Left lung (tissue), 10 donors: ENCODE measurements around the gene PPP2R2C. TPM values are rescaled to one million over a fixed set of nuclear protein-coding genes. Genes with fewer than 3 reads are reported as not detected.

ENCODE experiments used
- ATAC-seq: fragments of 200-7000 bp; cut with Tn5 transposase; one replicate; pipeline ENCODE4 v1.9.1; 2020; ENCODE audit warnings: moderate library complexity
- DNase-seq, 4 donors: peaks; one replicate each; pipeline ENCODE4 v3.0.0-alpha.2; 2013 to 2020
- H3K27ac ChIP-seq, 2 donors: fragments of 200-600 bp; sonication (generic) in 1 of 2; one replicate each; pipeline versions ENCODE4 v1.5.0 to v1.8.0; 2020 to 2021
- H3K27me3 ChIP-seq, 2 donors: fragments of 200-600 bp; sonication (generic) in 1 of 2; one replicate each; pipeline versions ENCODE4 v1.5.0 to v1.8.0; 2020 to 2021
- H3K36me3 ChIP-seq, 2 donors: fragments of 200-600 bp; sonication (generic) in 1 of 2; one replicate each; pipeline versions ENCODE4 v1.5.0 to v1.8.0; 2020 to 2021
- H3K4me1 ChIP-seq, 2 donors: fragments of 200-600 bp; one replicate each; pipeline ENCODE4 v1.8.0; 2021
- H3K4me3 ChIP-seq, 2 donors: fragments of 200-600 bp; sonication (generic) in 1 of 2; one replicate each; pipeline versions ENCODE4 v1.5.0 to v1.8.0; 2020 to 2021; ENCODE audit warnings: mild to moderate bottlenecking in 1 of 2
- H3K9me3 ChIP-seq, 2 donors: fragments of 200-600 bp; sonication (generic) in 1 of 2; one replicate each; pipeline versions ENCODE4 v1.5.0 to v1.8.0; 2020 to 2021
- intact Hi-C, 2 donors: fragments of 100-400 bp; cut with DNase I; formaldehyde crosslinking; loops; one replicate each; pipeline versions ENCODE4 v1.11.2 to v1.14.2; 2022
- polyA plus RNA-seq, 6 donors: library from polyadenylated mRNA; unstranded; fragments of 120-200 nt; gene quantifications; one replicate each; pipeline ENCODE4 v1.2.1, GENCODE V29; 2013; ENCODE audit not compliant: insufficient read length in 6 of 6
- total RNA-seq, 2 donors: library from RNA; stranded (reverse); fragmentation: NEBNext Ultra II Directional; extraction: Animal tissue kit (Norgen Biotek cat#: 25700); gene quantifications; one replicate each; pipeline ENCODE4 v1.2.1, GENCODE V29; 2021
- TF ChIP-seq, protein P1 (sequence below), 2 donors: fragments of 200-600 bp; sonication (generic) in 1 of 2; IDR thresholded peaks; one replicate each; pipeline versions ENCODE4 v1.5.0 to v1.8.0; 2021; ENCODE audit warnings: antibody characterized with exemption in 2 of 2
- donor health status: DM: no; HTN: yes; CAD: no.
- donor health status: DM: no; HTN: no; CAD: no.

PPP2R2C gene
- total and polyA plus RNA-seq, 8 donors, result 0.29 to 0.50 (median 0.43) TPM; not detected in 1

DNA sequence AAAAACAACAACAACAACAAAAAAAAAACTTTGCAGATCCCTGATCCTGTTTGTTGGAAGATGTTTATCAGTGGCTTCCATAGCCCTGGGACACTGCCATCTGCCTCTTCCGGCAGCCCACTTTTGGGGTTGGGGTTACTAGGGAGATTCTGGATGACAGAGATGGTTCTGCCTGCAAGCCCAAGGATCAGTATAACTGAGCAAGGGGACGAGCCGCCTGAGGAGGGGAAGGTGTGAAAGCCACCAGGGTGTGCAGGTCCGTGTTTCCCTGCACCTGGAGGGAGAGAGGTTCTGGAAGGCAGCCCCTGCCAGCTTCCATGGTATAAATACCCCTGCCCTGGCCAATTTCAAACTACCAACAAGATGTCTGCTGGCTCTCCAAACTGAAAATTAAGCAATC, 41.5 kb downstream of the PPP2R2C start:
- H3K9me3 ChIP-seq, result peaks cover 0 to 16% of the 10 kb centered on the region in 2 donors
- ATAC-seq, result no peak
- no peaks in the 10 kb centered on the region for H3K36me3 ChIP-seq
- DNase-seq, result peak in 1 of 4 donors; percentile 37
- no peak overlapping the region for H3K27ac ChIP-seq
- TF ChIP-seq, protein P1, sequence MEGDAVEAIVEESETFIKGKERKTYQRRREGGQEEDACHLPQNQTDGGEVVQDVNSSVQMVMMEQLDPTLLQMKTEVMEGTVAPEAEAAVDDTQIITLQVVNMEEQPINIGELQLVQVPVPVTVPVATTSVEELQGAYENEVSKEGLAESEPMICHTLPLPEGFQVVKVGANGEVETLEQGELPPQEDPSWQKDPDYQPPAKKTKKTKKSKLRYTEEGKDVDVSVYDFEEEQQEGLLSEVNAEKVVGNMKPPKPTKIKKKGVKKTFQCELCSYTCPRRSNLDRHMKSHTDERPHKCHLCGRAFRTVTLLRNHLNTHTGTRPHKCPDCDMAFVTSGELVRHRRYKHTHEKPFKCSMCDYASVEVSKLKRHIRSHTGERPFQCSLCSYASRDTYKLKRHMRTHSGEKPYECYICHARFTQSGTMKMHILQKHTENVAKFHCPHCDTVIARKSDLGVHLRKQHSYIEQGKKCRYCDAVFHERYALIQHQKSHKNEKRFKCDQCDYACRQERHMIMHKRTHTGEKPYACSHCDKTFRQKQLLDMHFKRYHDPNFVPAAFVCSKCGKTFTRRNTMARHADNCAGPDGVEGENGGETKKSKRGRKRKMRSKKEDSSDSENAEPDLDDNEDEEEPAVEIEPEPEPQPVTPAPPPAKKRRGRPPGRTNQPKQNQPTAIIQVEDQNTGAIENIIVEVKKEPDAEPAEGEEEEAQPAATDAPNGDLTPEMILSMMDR (IDR thresholded peaks at IDR 0.05), result no peak
- H3K4me1 ChIP-seq, result no peaks in the 10 kb centered on the region
- peaks cover 0 to 11% of the 10 kb centered on the region in 2 donors for H3K27me3 ChIP-seq
- H3K4me3 ChIP-seq, result no peak overlapping the region
- intact Hi-C loops, result no loop called here

- ATAC-seq (no peak), DNase-seq (peak in 1 of 4 donors; percentile 20)
- intact Hi-C loops, result no loop called here
- H3K27ac ChIP-seq, result no peak overlapping the region
- H3K4me3 ChIP-seq, result no peak overlapping the region
- no peaks in the 10 kb centered on the region for H3K4me1 ChIP-seq
- no peaks in the 10 kb centered on the region for H3K9me3 ChIP-seq
- H3K27me3 ChIP-seq, result peaks cover 0 to 26% of the 10 kb centered on the region in 2 donors
- TF ChIP-seq, protein P1 (IDR thresholded peaks at IDR 0.05), result no peak
- no peaks in the 10 kb centered on the region for H3K36me3 ChIP-seq
Observed at GRCh38 chr4:6427439-6428090, 44.8 kb downstream of the PPP2R2C start.

DNA sequence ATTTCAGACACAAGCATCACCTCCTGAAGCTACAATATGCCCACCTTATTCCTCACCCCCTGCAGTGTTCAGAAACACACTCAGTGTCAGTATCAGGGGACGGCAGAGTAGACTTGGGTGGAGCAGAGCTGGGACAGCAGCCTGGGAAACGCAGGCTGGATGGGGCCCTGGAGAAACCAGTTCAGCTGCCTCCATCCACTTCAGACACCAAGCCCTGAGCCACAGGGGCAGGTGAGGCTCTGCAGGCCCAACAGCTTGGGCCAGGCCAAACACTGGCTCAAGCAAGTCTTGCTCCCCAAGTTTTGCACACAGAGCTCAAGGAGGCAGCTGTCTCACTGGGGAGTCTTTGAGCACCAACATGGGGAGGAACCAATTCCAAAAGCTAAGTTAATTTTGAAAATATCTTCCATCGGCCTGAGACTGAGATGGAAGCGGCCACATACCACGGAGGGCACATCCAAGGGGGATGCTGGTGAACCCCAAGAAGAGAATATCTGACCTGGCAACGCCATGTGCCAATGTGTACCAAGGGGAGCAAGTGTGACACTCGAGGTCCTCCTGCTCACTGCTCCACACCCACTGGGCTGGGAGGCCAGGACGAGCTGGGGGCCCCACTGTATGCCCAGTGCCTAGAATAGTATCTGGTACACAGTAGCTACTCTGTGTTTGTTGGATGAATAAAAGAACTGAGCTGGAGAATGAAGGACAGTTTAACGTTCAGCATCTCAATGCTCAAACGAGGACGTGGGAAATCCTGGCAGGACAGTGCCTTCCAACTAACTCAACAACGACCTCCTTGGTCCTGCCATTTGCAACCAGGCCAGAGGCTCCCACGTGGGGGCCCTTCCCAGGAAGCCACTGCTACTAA, 45.6 kb downstream of the PPP2R2C start:
- no peaks in the 10 kb centered on the region for H3K9me3 ChIP-seq
- intact Hi-C loops, result no loop called here
- TF ChIP-seq, protein P1 (IDR thresholded peaks at IDR 0.05), result no peak
- peaks cover 0 to 26% of the 10 kb centered on the region in 2 donors for H3K27me3 ChIP-seq
- no peak overlapping the region for H3K4me3 ChIP-seq
- DNase-seq (peak in 2 of 4 donors; percentile 10 to 37), ATAC-seq (no peak)
- no peak overlapping the region for H3K27ac ChIP-seq
- no peaks in the 10 kb centered on the region for H3K4me1 ChIP-seq
- no peaks in the 10 kb centered on the region for H3K36me3 ChIP-seq

GRCh38 chr4:6425911-6426310, 46.5 kb downstream of the PPP2R2C start:
- no peaks in the 10 kb centered on the region for H3K4me1 ChIP-seq
- intact Hi-C loops, result no loop called here
- no peak overlapping the region for H3K27ac ChIP-seq
- ATAC-seq, result no peak
- TF ChIP-seq, protein P1 (IDR thresholded peaks at IDR 0.05), result no peak
- no peak overlapping the region for H3K4me3 ChIP-seq
- H3K36me3 ChIP-seq, result no peaks in the 10 kb centered on the region
- no peaks in the 10 kb centered on the region for H3K9me3 ChIP-seq
- peak in 1 of 4 donors; percentile 57 for DNase-seq
- H3K27me3 ChIP-seq, result peaks cover 0 to 26% of the 10 kb centered on the region in 2 donors

DNA sequence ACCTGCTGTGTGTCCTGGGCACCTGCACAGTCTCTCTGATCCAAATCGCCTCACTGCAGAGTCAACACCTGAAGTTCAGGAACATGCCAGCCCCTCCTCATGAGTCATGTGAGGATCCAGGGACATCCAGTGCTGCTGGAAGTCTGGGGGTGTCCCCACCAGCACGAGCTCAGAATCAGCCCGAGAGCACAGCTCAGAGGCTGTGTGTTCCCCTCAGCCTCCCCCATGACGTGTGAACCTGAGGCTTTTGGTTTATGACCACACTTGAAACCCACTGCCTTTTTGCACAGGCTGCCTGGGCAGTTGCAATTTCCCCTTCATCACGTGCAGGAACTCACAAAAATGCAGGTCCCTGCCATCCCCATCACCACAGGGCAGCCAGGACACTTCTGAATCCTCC, 47.1 kb downstream of the PPP2R2C start:
- Histone ChIP-seq H3K4me1 (no peaks in the 10 kb centered on the region), H3K4me3 (no peak overlapping the region), H3K9me3 (no peaks in the 10 kb centered on the region), H3K36me3 (no peaks in the 10 kb centered on the region), H3K27me3 (peaks cover 0 to 26% of the 10 kb centered on the region in 2 donors), H3K27ac (no peak overlapping the region)
- intact Hi-C loops, result no loop called here
- TF ChIP-seq, protein P1 (IDR thresholded peaks at IDR 0.05), result no peak
- no peak for DNase-seq
- no peak for ATAC-seq
